T-helper 2 cell (primary cell): Measurements from ENCODE around the gene RAD51B.
"Not testable (repeated sequence)": the region's sequence is repeated elsewhere in the genome, so short reads cannot be mapped to it uniquely, and the experiment has no call there.

Experiments
- DNase-seq, 5 experiments: peaks; one replicate each; pipeline versions ENCODE4 v3.0.0 to v3.0.0-alpha.2; 2012 to 2022
- total RNA-seq, 2 donors: gene quantifications; one replicate each; lab custom pipeline; 2026; lab: John Stamatoyannopoulos, UW

Gene RAD51B
- total RNA-seq: 10.6 to 17.4 reads per million in 2 donors

DNA sequence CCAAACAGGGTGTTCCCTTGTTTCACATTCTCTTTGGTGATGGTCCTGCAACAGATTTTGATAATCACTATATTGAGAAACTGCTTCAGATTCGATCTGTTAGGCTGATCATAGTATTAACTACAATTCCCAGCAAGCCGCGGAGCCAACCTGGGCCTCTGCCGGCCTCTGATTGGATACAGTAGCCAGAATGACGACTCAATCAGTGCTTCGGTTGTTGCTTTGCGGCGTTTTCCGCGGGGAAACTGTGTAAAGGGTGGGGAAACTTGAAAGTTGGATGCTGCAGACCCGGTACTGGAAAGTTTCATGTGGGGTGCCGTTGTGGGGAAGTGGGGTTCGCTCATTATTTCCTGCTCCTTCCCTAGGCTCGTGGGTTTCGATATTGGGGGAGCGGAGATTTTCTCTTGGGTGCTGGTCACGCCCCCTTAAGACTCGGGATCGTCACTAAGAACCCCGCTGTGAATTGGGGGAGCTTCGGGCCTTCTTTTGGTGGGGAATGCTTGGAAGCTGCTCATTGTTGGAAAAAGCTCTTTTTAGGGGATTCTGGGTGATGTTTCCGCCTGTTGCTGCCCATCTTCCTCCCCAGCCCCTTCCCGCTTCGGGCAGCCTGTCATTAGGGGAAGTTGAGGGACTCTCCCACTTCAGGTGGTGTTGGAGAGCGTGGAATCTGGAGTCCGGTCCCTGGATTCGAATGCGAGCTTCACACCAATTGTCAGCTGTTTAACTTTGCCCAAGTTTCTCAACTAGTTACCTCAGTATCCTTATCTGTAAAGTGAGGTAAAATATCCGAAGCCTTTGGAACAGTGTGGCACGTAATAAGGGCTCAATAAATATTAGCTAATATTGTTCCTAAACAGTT is at the start of gene RAD51B:
RAD51B (plus strand) TSS at position 217 of the 859 bp plus-strand sequence.
- DNase-seq: peak; percentile 63 to 89 (median 78)

DNA sequence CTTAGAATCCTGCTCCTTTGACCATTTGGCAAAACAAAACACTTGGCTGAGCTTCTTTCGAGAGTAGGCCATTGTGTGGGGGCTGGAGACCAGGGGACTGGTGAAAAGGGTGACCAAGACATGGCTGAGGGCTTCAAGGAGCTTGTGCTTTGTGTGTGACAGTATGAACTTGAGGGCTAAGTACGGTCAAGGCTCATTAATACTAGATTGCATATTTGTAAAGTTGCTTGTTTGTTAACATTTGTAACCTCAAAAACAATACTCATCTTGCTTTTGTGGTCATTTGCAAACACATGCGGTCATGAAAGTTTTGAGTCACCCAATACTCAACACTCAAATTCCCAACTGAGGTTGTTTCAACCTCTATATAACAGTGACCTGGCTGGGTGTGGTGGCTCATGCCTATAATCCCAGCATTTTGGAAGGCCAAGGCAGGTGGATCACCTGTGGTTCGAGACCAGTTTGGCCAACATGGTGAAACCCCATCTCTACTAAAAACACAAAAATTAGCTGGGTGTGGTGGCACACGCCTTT is 45.7 kb upstream of the RAD51B start:
- DNase-seq: no peak

DNA sequence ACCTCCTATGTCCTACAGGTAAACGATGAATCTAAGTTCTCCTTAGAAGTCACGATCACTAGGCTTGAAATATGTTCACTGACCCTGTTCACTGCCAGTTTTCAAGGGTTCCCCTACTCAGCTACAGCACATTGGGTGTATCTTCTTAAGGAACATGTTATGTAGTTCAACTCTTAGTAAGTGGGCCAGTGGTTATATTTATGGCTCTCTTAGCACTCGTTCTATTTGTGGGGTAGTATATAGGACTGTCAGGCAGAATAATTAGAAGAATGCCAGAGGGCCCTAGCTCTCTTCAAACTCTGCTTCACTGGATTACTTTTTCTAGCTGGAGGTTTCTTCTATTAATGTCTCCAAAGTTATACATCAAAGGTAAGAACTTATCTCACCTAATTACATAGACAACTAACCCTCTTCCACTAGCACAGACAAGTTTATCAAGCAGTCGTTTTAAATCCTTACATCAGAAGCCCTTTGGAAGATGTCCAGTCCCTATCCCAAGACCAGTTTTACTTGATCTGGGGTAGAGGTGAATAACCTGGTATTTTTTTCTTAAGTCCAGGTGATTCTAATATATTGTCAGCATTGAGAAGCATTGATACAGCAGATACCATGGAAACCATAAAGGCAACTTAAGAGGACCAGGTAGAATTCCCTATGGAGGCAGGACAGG is 42.8 kb upstream of the RAD51B start:
- no peak for DNase-seq

DNA sequence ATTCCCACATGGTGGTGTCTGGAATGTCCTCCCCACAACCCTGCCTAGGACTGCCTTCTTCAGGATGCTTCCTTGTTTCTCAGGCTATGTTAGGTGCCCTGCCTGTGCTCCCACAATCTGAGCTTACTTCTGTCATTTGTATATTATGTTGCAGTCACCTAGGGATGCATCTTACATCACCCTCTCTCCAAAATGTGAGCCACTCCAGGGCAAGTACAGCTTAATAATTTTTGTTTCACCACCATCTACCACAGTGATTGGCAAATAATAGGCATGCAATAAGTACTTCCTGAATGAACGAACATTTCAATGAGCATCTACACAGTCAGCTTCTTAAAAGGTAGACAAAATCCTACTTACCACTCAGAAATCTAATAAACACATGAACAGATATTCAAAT is 40.8 kb upstream of the RAD51B start:
- no peak for DNase-seq

DNA sequence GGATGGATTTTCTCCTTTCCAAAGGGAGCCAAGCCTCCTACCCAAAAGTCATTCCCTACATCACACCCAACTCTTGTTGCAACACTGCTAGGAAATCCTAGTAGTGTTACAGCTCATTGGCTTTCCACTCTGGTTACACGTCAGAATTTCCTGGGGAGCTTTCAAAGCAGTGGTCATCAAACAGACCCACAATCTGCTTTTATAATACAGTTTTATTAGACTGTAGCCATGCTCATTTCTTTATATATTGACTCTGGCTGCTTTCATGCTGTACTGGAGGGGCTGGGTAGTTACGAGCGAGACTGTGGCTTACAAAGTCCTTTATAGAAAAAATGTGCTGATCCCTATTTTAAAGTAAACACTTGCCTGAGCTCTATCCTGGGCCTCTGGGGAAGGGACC is 37.5 kb upstream of the RAD51B start:
- DNase-seq: no peak

DNA sequence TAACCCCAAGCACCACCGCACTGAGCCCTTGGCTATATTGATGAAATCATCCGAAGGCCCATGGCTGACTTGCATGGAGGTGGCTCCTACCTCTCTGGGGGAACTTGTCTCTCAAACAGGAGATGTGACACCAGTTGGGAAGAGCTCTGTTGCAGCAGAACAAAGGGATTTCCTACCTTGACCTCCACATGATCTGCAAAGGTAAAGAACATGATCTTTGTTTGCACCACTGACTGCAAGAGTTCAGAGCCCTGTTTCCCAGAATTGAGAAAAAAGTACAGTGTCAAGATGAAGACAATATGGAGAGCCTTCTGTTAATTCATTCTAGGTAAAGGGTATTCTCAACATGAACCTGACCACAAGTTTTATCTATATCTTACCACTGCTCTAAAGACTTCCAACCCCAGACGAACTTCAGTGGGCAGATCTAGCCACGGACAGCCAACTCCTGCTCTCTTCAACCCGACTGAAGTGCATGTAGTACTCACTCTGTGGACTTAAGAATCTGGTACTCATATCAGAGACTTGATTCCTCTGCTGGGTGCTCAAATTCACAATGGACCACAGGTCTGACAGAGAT is 35.2 kb upstream of the RAD51B start:
- DNase-seq: peak in 1 of 5 experiments; percentile 64

DNA sequence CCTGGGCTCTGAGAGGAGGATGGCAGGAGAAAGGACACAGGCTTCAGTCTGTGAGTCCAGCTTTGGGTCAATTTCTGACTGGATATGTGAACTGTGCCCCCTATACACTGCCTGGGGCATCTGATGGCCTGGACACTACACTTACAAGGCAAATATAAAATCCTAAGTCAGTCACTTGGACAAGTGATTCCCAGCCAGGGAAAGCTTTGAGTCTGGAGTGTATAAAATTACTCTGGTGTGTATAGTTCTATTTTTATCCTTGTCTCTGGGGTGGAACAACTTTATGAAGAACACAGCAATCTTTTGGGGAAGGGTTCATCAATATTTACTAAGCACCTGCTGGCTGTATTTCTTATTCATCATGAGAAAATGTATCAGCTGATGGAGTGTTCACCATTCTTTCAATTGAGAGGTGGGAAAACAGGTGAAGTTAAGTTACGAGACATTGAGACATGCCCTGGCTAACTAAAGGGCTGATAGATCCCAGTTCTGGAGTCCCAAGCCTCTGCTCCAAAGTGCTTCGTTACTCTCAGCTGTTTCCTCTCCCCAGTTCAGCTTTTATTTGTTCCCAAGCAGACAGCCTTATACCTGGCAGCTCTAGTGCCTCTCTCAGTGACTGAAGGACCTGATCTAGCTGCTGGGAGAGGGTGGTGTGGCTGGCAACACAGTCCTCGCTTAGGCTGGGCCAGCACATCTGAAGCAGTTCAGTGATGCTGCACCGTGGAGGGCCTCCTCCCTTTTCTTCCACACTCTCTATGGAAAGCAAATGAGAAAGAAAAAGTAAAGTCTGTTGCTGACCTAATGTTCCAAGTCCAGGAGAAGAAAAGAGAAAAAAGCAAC is 34.1 kb upstream of the RAD51B start:
- DNase-seq: no peak

DNA sequence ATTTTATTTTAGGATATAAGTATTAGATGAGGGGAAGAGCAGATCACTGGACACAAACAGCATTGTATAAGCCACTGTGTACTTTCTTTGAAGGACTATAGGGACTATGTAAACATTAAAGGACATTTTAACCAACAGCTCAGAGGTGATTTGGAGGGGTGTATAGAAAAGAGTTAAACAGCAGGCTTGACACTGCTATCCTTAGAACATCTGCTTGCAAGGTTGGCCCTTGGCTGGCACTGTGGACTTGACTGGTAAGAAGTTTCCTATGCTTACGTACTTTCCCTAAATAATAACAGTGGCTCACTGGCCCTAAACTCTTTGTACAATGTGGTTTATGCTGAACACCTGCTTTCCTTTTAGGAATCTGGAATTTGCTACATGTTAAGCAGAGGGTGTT is 31.9 kb upstream of the RAD51B start:
- no peak for DNase-seq

DNA sequence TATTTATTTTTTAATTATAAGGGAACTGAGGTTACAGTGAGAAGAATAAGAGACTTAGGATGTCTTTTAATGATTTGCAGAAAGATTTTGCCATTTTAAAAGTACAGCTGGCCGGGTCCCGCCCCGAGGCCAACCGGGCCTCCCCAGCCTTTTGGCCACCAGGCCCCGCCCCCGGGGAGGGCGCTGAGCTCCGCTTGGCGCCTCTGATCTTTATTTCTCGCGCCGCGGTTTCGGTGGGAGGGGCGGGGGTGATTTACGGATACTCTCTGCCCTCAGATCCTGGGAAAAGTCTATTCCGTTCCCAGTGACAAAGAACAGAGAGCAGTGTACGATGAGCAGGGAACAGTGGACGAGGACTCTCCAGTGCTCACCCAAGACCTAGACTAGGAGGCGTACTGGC is 20.8 kb upstream of the RAD51B start:
- DNase-seq: no peak

DNA sequence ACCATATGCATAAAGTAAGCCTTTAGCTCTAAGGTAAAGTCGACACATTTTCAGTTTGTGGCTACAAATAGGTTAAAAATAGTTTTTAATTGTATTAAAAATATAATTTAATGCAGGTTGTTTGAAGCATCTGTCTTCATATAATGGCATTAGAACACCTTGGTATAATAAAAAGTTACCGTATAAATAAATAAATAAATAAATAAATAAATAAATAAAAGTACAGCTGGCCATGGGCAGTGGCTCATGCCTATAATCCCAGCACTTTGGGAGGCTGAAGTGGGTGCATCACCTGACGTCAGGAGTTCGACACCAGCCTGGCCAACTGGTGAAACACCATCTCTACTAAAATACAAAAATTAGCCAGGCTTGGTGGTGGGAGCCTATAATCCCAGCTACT is 18.8 kb upstream of the RAD51B start:
- DNase-seq: no peak

DNA sequence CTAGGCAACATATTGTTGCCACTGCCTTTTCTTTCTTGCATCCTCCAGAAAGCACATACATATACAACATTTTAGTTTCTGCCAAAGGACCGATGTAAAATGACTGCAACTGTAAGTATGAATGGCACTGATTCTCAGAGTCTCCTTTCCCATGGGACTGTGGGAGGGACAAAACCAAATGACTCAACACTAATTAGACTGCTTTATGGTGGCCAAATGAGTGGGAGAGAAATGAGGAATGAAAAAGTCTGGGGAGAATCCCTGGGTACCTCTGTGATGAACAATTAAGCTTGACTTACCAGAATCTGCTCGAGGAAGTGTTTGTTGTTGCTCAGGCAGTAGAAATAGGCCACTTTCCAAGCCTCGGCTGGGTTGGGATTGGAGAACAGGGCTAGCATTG is 13.3 kb upstream of the RAD51B start:
- DNase-seq: no peak

DNA sequence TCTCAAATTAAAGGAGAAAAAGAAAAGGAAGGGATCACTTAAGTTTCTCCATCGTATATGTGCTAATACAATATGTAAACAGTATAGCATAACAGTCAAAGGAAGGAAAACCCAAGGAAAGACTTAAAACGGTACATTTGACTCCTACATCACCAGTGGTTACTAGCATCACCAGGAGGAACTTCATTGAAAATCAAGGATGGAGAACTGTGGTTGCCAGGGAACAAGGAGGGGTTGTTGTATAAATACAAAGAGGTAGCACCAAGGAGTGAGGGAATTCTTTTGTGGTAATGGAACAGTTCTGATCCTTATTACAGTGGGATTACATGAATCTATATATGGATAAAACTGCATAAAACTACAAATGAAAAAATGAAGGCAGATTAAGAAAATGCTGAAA is 4.8 kb upstream of the RAD51B start:
- DNase-seq: no peak

DNA sequence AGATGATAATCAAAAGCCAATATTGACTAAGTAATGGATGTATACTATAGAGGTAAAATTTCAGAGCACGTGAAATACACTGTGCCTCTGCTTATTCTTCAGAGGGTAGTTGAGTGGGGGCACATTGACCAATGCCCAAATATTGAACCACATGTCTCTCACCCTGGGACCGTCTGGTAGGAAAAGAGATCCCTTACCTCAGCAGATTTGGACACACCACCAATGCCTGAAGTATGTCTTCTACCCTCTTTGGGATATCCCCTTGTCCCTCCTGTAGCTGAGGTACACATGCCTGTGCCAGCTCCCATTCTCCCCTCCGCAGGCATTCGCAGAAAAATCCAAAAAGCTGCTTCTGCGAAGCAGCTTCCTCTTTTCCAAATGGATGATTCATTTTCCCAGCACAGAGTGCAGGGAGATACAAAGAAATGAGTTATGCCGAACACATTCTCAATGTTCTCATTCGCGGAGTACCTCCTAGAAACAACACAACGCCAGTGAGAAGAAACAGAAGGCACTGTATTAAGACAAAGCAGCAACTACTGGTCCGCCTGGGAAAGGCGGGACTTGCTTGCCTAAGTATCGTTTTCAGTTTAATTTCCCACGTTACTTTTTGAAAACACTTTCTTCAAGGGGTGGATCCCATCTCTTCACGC is 3.9 kb upstream of the RAD51B start:
- peak in 1 of 5 experiments; percentile 14 for DNase-seq

DNA sequence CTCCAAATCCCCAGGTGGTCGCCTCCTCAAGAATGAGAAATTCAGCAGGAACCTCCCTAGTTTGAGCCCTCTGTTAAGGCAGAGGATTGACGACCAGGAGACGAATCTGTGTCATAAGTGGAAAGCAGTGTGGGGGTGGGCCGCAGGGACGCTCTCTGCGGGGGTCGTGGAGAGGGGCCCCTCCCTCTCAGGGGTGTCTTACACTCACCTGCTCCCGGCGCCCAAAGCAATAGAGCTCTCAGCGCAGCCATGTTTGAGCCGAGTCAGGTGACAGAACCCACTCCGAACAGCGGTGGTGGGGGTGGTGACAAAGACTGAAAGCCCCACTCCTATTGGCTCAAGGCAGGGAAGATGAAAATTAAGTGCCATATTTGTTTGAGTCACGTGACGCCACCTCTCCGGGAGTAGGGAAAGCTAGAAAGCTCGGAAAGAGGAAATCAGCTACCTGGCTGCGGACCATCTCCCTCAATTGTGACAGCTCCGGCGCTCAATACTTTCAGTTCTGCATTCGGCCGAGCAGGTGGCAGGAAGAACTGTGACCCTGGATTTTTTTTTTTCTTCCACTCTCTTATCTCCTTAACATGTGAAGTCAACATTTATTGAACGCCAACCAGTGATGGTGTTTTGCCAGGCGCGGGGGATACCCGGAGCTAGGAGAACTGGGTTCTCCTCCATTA is 3.1 kb upstream of the RAD51B start, which contains the start of gene ZFYVE26:
ZFYVE26 (minus strand) TSS at position 265 of the 677 bp plus-strand sequence. CDS start 627 bp downstream, outside the sequence.
- DNase-seq: peak; percentile 69 to 94 (median 84)

DNA sequence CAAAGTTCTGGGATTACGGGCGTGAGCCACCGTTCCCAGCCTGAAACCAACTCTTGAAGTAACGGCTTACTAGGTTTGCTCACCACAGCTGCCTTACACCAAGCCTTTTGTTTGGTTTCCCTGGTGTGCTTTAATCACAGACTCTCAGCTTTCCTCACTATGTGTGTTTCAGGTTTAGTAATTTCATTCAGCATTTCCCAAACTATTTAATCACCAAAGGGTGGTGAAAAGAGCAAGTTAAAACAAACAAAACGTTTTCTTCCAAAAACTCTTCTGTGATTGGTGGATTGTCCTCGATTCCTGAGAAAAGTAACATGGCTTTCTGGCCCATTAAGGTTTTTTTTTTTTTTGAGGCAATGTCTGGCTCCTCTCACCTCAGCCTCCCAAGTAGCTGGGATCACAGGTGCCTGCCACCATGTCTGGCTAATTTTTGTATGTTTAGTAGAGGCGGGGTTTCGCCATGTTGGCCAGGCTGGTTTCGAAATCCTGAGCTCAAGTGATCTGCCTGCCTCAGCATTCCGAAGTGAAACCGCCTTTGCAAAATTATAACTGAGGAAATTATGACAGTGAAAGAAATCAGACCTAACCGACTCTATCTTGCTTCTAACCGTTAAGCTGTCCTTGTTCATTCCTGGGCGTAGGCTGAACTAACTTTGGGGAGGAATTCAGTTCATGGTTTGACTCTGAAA is 1.7 kb upstream of the RAD51B start:
- no peak for DNase-seq

DNA sequence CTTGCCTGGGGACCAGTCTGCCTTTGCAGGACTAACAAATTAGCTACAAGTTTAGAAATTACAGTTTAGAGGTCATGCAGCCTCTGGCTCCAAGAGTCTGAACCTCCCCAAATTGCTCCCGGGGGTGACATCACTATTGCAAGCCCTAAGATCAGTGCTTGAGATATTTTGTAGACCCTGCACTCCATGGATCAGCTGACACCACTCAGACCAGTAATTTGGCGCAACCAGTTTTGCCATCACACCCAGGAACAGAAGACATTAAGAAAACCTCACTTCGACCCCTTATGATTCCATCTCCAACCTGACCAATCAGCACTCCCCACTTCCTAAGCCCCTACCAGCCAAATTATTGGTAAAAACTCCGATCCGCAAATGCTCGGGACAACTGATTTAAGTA is 1.1 kb upstream of the RAD51B start:
- not testable (repeated sequence) for DNase-seq

DNA sequence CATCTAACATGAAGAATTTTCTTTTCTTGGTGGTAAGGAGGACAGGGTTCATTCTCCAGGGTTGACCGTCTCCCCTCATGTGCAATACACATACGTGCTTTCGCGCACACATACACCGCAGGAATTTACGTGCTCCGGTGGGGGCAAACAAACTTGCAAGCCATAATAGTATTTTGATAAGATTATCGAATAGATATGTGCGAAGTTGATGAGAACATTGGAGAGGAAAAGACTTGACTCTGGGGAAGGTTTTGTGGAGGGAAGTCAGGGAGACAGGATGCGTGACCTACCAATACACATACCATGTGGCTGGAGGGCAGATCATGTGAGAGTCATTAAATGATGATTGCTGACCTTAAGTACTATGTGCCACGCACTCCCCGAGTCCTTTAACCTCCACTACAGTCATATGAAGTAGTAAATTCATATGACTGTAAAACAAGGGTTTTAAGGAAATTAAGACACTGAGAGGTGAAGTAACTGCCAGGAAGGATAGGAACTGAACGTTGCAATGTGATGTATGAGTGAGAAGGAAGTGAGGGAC is 921 bp downstream of the RAD51B start:
- peak in 1 of 5 experiments; percentile 35 for DNase-seq

DNA sequence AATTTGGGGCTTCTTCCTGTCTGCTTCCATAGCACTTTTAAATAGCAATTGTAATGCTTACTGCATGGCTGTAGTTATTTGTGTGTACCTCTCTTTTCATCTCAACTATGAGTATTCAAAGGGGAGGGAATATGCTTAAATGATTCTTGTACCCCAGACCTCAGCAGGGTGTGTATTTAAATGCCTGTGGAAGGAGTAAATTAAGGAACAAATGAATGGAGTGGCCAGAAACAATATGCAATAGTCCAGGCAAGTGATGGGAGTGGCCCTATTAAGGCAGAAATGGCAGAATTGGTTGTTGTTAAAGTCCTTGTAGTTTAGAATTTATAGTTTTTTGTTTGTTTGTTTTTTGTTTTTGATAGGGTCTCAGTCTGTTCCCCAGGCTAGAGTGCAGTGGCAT is 1.5 kb downstream of the RAD51B start:
- DNase-seq: no peak

DNA sequence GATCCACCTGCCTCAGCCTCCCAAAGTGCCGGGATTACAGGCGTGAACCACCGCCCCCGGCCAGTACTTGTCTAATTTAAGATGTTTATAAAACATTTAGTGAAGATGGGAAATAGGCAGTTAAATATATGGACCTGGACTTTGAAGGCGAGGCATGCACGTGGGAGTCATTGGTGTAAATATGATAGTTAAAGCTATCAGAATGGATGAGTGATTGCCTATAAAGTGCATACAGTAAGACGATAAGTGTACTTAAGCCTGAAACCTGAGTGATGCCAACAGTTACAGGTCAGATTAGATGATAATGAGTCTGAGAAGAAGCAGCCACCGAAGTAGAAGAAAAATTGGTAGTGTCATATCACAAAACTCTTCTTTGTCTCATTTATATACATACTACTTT is 11.5 kb downstream of the RAD51B start:
- no peak for DNase-seq

DNA sequence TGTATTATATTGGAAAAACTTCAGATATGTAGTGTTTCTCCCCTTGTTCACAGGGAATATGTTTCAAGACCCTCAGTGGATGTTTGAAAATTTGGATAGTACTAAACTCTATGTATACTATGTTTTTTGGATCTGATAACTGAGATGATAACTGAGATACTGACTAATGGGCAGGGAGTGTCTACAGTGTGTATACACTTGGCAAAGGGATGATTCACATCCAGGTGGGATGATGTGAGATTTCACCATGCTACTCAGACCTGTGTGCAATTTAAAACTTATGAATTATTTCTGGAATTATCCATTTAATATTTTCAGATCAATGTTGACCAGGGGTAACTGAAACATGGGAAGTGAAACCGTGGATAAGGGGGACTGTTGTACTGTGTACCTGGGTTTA is 13.8 kb downstream of the RAD51B start:
- DNase-seq: no peak
